ENCODE measurements around the gene APMAP.
A peak's percentile ranks its signal among the peaks of the same experiment; 100 is the strongest.

GRCh38 chr20:24956001-24956841, 36.3 kb downstream of the APMAP start:
- TF ChIP-seq CTCF (IDR thresholded peaks at IDR 0.05 in 8 of 11, conservative IDR thresholded peaks at IDR 0.05 in 3 of 11) (no peak), POLR2A (IDR thresholded peaks at IDR 0.05) (no peak), POLR2AphosphoS5 (IDR thresholded peaks at IDR 0.05) (peak in 2 of 3 donors; percentile 8 to 40)
